Right lobe of liver (tissue), 6 donors: ENCODE results near the gene ANO2. TPM values are rescaled to one million over a fixed set of nuclear protein-coding genes. Genes with fewer than 3 reads are reported as not detected.
"Not testable (repeated sequence)": the region's sequence is repeated elsewhere in the genome, so short reads cannot be mapped to it uniquely, and the experiment has no call there.

ENCODE experiments used
- ATAC-seq, 4 donors: fragments of 200-7000 bp; cut with Tn5 transposase; one replicate each; pipeline ENCODE4 v1.9.1; 2020; ENCODE audit warnings: mild to moderate bottlenecking in 4 of 4, moderate library complexity in 4 of 4
- DNase-seq, 3 donors: peaks; one replicate each; pipeline ENCODE4 v3.0.0-alpha.2; 2020
- H3K27ac ChIP-seq, 3 donors: fragments of 200-600 bp; one replicate each; pipeline ENCODE4 v1.8.0; 2022
- H3K27me3 ChIP-seq, 2 donors: fragments of 200-600 bp; one replicate each; pipeline ENCODE4 v1.8.0; 2022
- H3K36me3 ChIP-seq, 4 donors: fragments of 200-600 bp; sonication (generic) in 1 of 4; one replicate each; pipeline versions ENCODE4 v1.5.1 to v1.8.0; 2017 to 2022; ENCODE audit warnings: control low read depth in 1 of 4
- H3K4me1 ChIP-seq, 4 donors: fragments of 200-600 bp; sonication (generic) in 1 of 4; one replicate each; pipeline versions ENCODE4 v1.5.1 to v1.8.0; 2017 to 2022; ENCODE audit warnings: control low read depth in 1 of 4
- H3K4me3 ChIP-seq, 3 donors: fragments of 200-600 bp; one replicate each; pipeline ENCODE4 v1.8.0; 2022
- H3K9me3 ChIP-seq, 4 donors: fragments of 200-600 bp; sonication (generic) in 1 of 4; one replicate each; pipeline versions ENCODE4 v1.5.1 to v1.8.0; 2017 to 2022; ENCODE audit warnings: control low read depth in 1 of 4
- POLR2A ChIP-seq: fragments of 450-650 bp; IDR thresholded peaks from one replicate; pipeline ENCODE4 v1.6.1; 2017; ENCODE audit warnings: antibody characterized with exemption, mild to moderate bottlenecking
- WGBS: methylation state at CpG from one replicate; pipeline ENCODE4 v1.1.6; 2018; ENCODE audit warnings: low coverage, low lambda C conversion rate; ENCODE audit not compliant: insufficient coverage; ENCODE audit errors: missing lambda C conversion rate; 5-methylcytosine and 5-hydroxymethylcytosine counted together
- intact Hi-C, 2 donors: fragments of 100-400 bp; cut with DNase I; formaldehyde crosslinking; loops; one replicate each; pipeline versions ENCODE4 v1.11.2 to v1.14.1; 2022
- total RNA-seq, 6 experiments: library from RNA; depleted of rRNA in 2 of 6; stranded (reverse); fragments of >200 nt in 2 of 6; fragmentation: NEBNext Ultra II Directional in 3 of 6; extraction: Animal tissue kit (Norgen Biotek cat#: 25700) in 3 of 6; gene quantifications; one replicate each; pipeline versions ENCODE4 v1.1.0 to v1.2.4, GENCODE V29; 2016 to 2023
- TF ChIP-seq, protein P1 (sequence below), 4 donors: fragments of 200-600 bp in 3 of 4; fragments of 450-650 bp in 1 of 4; IDR thresholded peaks; one replicate each; pipeline versions ENCODE4 v1.5.1 to v1.8.0; 2016 to 2022; ENCODE audit warnings: antibody characterized with exemption in 4 of 4, mild to moderate bottlenecking in 2 of 4
- donor health status: DM: no; HTN: yes; CAD: no.
- donor health status: DM: no; HTN: no; CAD: no.
- donor health status: DM: no; HTN: no; CAD: no.
- donor health status: DM: no; HTN: yes; CAD: no.
- donor health status: DM: no; HTN: yes; CAD: no.

ANO2 gene
- total RNA-seq, 6 experiments from 2014 or later: 0.06 to 0.89 (median 0.32) TPM; not detected in 1

DNA sequence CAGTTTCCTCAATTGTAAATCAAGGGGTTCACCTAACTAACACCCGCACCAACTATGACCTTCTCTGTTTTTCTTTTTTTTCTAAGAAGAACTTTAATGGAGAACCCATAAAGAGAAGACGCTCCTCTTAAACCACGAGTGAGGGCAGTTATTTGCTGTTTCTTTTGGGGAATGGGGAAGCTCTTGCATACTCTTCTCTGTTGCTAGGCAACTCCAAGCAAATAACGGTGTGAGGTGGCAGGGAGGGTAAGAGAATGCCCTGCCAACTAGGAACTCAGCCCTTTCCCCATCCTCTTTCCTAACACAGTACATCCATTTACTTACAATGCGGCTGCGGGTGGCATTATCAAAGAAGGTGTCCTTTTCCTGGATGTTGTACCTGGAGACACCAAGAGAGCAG lies 114.9 kb downstream of the ANO2 start:
- Histone ChIP-seq H3K27ac (no peak overlapping the region), H3K4me3 (no peak overlapping the region), H3K36me3 (no peaks in the 10 kb centered on the region), H3K27me3 (no peaks in the 10 kb centered on the region), H3K4me1 (no peaks in the 10 kb centered on the region), H3K9me3 (no peaks in the 10 kb centered on the region)
- intact Hi-C loops: no loop called here
- no peak for ATAC-seq
- 54% methylated on average over 6 of the region's 6 CpGs for WGBS
- no peak for DNase-seq
- TF ChIP-seq POLR2A: no peak
- TF ChIP-seq, protein P1, sequence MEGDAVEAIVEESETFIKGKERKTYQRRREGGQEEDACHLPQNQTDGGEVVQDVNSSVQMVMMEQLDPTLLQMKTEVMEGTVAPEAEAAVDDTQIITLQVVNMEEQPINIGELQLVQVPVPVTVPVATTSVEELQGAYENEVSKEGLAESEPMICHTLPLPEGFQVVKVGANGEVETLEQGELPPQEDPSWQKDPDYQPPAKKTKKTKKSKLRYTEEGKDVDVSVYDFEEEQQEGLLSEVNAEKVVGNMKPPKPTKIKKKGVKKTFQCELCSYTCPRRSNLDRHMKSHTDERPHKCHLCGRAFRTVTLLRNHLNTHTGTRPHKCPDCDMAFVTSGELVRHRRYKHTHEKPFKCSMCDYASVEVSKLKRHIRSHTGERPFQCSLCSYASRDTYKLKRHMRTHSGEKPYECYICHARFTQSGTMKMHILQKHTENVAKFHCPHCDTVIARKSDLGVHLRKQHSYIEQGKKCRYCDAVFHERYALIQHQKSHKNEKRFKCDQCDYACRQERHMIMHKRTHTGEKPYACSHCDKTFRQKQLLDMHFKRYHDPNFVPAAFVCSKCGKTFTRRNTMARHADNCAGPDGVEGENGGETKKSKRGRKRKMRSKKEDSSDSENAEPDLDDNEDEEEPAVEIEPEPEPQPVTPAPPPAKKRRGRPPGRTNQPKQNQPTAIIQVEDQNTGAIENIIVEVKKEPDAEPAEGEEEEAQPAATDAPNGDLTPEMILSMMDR (IDR thresholded peaks at IDR 0.05): no peak

DNA sequence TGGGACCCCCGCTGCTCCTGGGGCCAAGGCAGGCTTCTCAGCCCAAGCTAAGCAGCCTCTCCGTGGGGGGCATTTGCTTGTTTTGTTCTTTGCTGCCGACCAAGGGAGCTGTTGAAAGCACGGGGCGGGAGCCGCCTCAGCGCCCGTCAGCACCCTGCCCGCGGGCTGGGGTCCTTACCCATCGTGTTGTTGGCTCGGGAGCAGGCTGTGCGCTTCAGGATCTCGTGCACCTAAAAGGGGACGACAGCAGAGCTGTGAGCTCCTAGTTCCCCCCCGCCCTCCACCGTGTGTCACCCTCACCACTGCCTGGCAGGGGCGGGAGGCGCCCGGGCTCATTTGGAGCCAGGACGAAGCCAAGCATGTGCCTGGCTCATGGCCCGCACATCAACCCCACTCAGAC lies 117.5 kb downstream of the ANO2 start:
- intact Hi-C loops: no loop called here
- Histone ChIP-seq H3K9me3 (no peaks in the 10 kb centered on the region), H3K4me1 (no peaks in the 10 kb centered on the region), H3K4me3 (no peak overlapping the region), H3K36me3 (no peaks in the 10 kb centered on the region), H3K27ac (no peak overlapping the region), H3K27me3 (no peaks in the 10 kb centered on the region)
- ATAC-seq (no peak), DNase-seq (no peak)
- no peak for TF ChIP-seq POLR2A
- TF ChIP-seq, protein P1 (IDR thresholded peaks at IDR 0.05): no peak
- 50% methylated on average over 4 of the region's 22 CpGs for WGBS

DNA sequence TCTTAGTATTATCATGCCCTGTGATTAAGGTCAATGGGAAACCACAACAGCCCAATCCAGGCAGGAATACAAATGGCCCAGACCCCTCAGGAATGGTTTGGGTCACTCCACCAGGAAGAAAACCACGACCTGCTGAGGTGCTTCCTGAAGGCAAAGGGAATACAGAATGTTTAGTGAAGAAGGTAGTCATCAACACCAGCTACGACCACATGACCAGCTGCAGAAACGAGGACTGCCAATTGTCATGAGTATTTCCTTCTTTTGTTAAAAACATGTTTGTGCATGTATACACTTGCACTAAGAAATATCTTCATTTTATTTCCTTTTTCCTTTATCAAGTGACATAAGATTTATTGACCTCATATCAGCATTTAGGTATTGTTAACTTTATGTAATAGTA lies 119.3 kb downstream of the ANO2 start:
- H3K9me3 ChIP-seq, DNase-seq, H3K27me3 ChIP-seq, ATAC-seq, H3K27ac ChIP-seq, H3K36me3 ChIP-seq, intact Hi-C loops, H3K4me1 ChIP-seq, H3K4me3 ChIP-seq: not testable (repeated sequence)
- 40% methylated on average over 3 of the region's 3 CpGs for WGBS

DNA sequence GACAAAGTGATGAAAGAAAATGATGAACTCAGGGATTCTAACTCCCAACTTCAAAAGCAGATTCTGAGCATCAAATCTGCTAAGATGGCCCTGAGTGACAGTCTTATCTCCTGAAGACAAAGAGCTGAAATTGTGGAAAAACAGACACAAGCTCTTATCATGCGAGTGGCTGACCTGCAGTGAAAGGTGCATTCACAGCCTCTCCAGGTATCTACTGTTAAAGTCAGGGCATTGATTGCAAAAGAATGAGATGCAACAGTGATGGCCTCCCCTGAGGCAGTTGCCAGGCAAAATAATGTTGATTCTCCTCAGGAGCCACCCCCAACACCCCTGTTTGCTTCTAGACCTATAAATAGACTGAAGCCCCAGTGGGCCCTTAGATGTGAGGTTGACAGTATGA lies 126.2 kb downstream of the ANO2 start:
- H3K27me3 ChIP-seq, H3K36me3 ChIP-seq, H3K4me1 ChIP-seq, H3K27ac ChIP-seq, H3K4me3 ChIP-seq, ATAC-seq, H3K9me3 ChIP-seq, intact Hi-C loops, DNase-seq: not testable (repeated sequence)
- 100% methylated on average over 1 of the region's 1 CpG for WGBS

DNA sequence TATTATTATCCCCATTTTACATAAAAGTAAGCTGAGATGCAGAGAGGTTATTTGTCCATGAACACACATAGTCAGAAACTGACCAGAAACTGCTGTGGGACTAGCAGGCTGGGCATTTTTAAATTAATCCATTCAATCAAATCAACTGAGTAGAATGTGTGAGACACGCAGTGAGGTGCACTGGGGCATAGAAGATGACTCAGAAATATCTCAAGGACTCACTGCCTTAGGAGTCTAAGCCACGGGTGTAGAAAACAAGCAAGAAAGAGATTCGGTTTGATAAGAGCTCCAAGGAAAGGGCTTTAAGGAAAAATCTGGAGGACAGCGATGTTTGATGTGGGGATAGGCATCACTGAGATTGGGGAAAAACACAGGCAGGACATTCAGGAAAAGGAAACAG lies 127.8 kb downstream of the ANO2 start:
- 35% methylated on average over 3 of the region's 4 CpGs for WGBS
- Histone ChIP-seq H3K9me3 (no peaks in the 10 kb centered on the region), H3K4me3 (no peak overlapping the region), H3K27ac (no peak overlapping the region), H3K36me3 (no peaks in the 10 kb centered on the region), H3K4me1 (no peaks in the 10 kb centered on the region), H3K27me3 (no peaks in the 10 kb centered on the region)
- DNase-seq (no peak), ATAC-seq (no peak)
- TF ChIP-seq, protein P1 (IDR thresholded peaks at IDR 0.05): no peak
- TF ChIP-seq POLR2A: no peak
- intact Hi-C loops: no loop called here

DNA sequence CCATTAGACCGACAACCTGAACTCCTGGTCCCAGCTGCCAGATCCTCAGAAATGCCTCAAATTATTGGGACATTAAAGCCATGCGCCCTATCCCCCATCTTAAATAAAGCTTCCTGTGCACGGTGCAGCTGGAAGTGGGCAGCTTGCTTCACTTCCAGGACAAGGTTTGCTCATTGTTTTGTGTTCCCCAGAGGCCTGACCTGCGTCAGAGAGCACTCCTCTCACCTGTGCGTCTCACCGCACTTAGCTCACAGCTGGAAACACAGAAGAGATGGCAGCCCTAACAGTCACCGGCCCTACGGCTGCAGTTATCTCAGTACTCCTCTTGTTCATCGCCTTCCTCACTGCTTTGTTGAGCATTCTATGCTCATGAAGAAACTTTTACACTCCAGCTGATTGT lies 135.5 kb downstream of the ANO2 start:
- H3K9me3 ChIP-seq: no peaks in the 10 kb centered on the region
- H3K4me3 ChIP-seq: no peak overlapping the region
- DNase-seq: no peak
- H3K4me1 ChIP-seq: no peaks in the 10 kb centered on the region
- no peaks in the 10 kb centered on the region for H3K36me3 ChIP-seq
- no peak overlapping the region for H3K27ac ChIP-seq
- WGBS: 55% methylated on average over 6 of the region's 9 CpGs
- H3K27me3 ChIP-seq: no peaks in the 10 kb centered on the region
- intact Hi-C loops: no loop called here
- TF ChIP-seq, protein P1 (IDR thresholded peaks at IDR 0.05): no peak
- TF ChIP-seq POLR2A: no peak
- no peak for ATAC-seq
